Endothelial cell of umbilical vein (primary cell): Measurements from ENCODE around the gene CCN6. TPM values are rescaled to one million over a fixed set of nuclear protein-coding genes. Genes with fewer than 3 reads are reported as not detected.

Source experiments
- BruUV-seq: library from RNA; stranded (reverse); fragments of 400-500 nt; replicated peaks from 2 replicates; lab custom pipeline; 2021; lab: Mats Ljungman, UMichigan
- CTCF ChIA-PET: fragments of 300-600, 350-600 bp; sonication (Branson Sonifier 250); formaldehyde crosslinking; loops from one replicate; lab custom pipeline; 2021; ENCODE audit warnings: antibody characterized with exemption, inconsistent platforms; lab: Charles Lee
- POLR2A ChIA-PET: fragments of 300-600, 350-600 bp; sonication (Branson Sonifier 250); formaldehyde crosslinking; loops from one replicate; lab custom pipeline; 2021; ENCODE audit warnings: antibody characterized with exemption, inconsistent platforms; lab: Charles Lee
- DNase-seq: peaks from one replicate; pipeline ENCODE4 v3.0.0-alpha.2; 2011; ENCODE audit warnings: low read depth, low spot score
- FAIRE-seq: peaks from 2 replicates; lab custom pipeline; 2011; peaks lifted over from hg19 to GRCh38; lab: Jason Lieb, UNC
- H2AFZ ChIP-seq: 2 replicates; pipeline ENCODE4 v1.6.0; 2012; ENCODE audit warnings: low read depth, low read length, control low read depth, inconsistent platforms
- H3K27ac ChIP-seq: 2 replicates; pipeline ENCODE4 v1.5.1; 2011; ENCODE audit warnings: low read depth, mild to moderate bottlenecking, control low read depth, low read length, moderate library complexity; ENCODE audit not compliant: insufficient read depth
- H3K27me3 ChIP-seq, 2 experiments: 2 replicates each; pipeline versions ENCODE4 v1.6.0 to v1.6.1; 2011; ENCODE audit warnings: low read length in 2 of 2, mixed read lengths in 1 of 2; ENCODE audit not compliant: control insufficient read depth in 2 of 2, insufficient read depth in 2 of 2
- H3K36me3 ChIP-seq, 2 experiments: 2 replicates in 1 of 2; 3 replicates in 1 of 2; pipeline ENCODE4 v1.5.1; 2011; ENCODE audit warnings: low read length in 2 of 2, mild to moderate bottlenecking in 1 of 2, moderate library complexity in 1 of 2; ENCODE audit not compliant: control insufficient read depth in 2 of 2, insufficient read depth in 2 of 2; ENCODE audit errors: extremely low read depth in 1 of 2
- H3K4me1 ChIP-seq: 3 replicates; pipeline ENCODE4 v1.5.1; 2011; ENCODE audit warnings: mild to moderate bottlenecking, low read length; ENCODE audit not compliant: control insufficient read depth, insufficient read depth; ENCODE audit errors: extremely low read depth
- H3K4me2 ChIP-seq: 2 replicates; pipeline ENCODE4 v1.6.1; 2011; ENCODE audit warnings: low read length, control low read depth, mixed read lengths; ENCODE audit not compliant: insufficient read depth
- H3K4me3 ChIP-seq, 3 experiments: fragments of 200-600 bp in 1 of 3; sonication (generic), shearing (Covaris generic) in 1 of 3; replicated peaks in 1 of 3; 2 replicates each; pipeline ENCODE4 v1.5.1; 2011 to 2016; ENCODE audit warnings: control low read depth in 3 of 3, low read length in 3 of 3, mild to moderate bottlenecking in 2 of 3, inconsistent platforms in 1 of 3, low read depth in 1 of 3, moderate library complexity in 1 of 3; ENCODE audit not compliant: insufficient read depth in 1 of 3
- H3K79me2 ChIP-seq: 2 replicates; pipeline ENCODE4 v1.6.0; 2012; ENCODE audit warnings: low read length, inconsistent platforms; ENCODE audit not compliant: control insufficient read depth, insufficient read depth
- H3K9ac ChIP-seq: replicated peaks from 2 replicates; pipeline ENCODE3; 2011; ENCODE audit warnings: low read length, control low read depth; ENCODE audit not compliant: insufficient read depth; ENCODE audit errors: extremely low read depth
- H3K9me1 ChIP-seq: replicated peaks from 3 replicates; pipeline ENCODE4 v1.6.0; 2011; ENCODE audit warnings: mild to moderate bottlenecking, low read length; ENCODE audit not compliant: control insufficient read depth, insufficient read depth; ENCODE audit errors: extremely low read depth
- H3K9me3 ChIP-seq: replicated peaks from 2 replicates; pipeline ENCODE4 v1.5.1; 2012; ENCODE audit warnings: low read length, inconsistent platforms; ENCODE audit not compliant: control insufficient read depth, insufficient read depth
- H4K20me1 ChIP-seq: replicated peaks from 2 replicates; pipeline ENCODE3; 2011; ENCODE audit warnings: mild to moderate bottlenecking, low read length; ENCODE audit not compliant: control insufficient read depth, insufficient read depth; ENCODE audit errors: extremely low read depth
- CTCF ChIP-seq, 2 donors: IDR thresholded peaks; 1 replicate in 1 of 2; 2 replicates in 1 of 2; pipeline ENCODE4 v1.5.1; 2011; ENCODE audit warnings: low read length in 2 of 2, mild to moderate bottlenecking in 2 of 2, moderate library complexity in 2 of 2, control low read depth in 1 of 2, inconsistent platforms in 1 of 2, low read depth in 1 of 2; ENCODE audit not compliant: insufficient read depth in 1 of 2; ENCODE audit errors: extremely low read depth in 1 of 2
- EZH2 ChIP-seq: IDR thresholded peaks from 2 replicates; pipeline ENCODE4 v1.6.1; 2012; ENCODE audit warnings: borderline replicate concordance, low read depth, mild to moderate bottlenecking, moderate library complexity, low read length, inconsistent platforms; ENCODE audit not compliant: severe bottlenecking
- FOS ChIP-seq: IDR thresholded peaks from 2 replicates; pipeline ENCODE4 v1.6.1; 2011; ENCODE audit warnings: mild to moderate bottlenecking, low read length, moderate library complexity, borderline replicate concordance; ENCODE audit not compliant: insufficient read depth
- GATA2 ChIP-seq: IDR thresholded peaks from 2 replicates; pipeline ENCODE4 v1.7.0; 2011; ENCODE audit warnings: low read depth, mild to moderate bottlenecking, moderate library complexity, mixed read lengths, low read length; ENCODE audit not compliant: insufficient read length, insufficient read depth
- JUN ChIP-seq: IDR thresholded peaks from 2 replicates; pipeline ENCODE4 v1.6.1; 2011; ENCODE audit warnings: borderline replicate concordance, low read depth; ENCODE audit not compliant: insufficient read length, insufficient read depth
- MAX ChIP-seq: IDR thresholded peaks from 2 replicates; pipeline ENCODE4 v1.6.1; 2011; ENCODE audit not compliant: insufficient read depth, insufficient read length
- MYC ChIP-seq: IDR thresholded peaks from one replicate; pipeline ENCODE4 v1.6.1; 2011; ENCODE audit warnings: mild to moderate bottlenecking, low read depth, low read length
- POLR2A ChIP-seq: IDR thresholded peaks from 2 replicates; pipeline ENCODE4 v1.6.1; 2012; ENCODE audit warnings: low read depth, mild to moderate bottlenecking, control low read depth, low read length
- POLR2AphosphoS5 ChIP-seq: IDR thresholded peaks from 2 replicates; pipeline ENCODE4 v1.6.1; 2012; ENCODE audit warnings: low read depth, mild to moderate bottlenecking, control low read depth, low read length, moderate library complexity; ENCODE audit not compliant: insufficient read depth
- dilution Hi-C: fragments of 300-500 bp; cut with MboI; formaldehyde crosslinking; loops from one replicate; pipeline ENCODE4 v1.15.0; 2019; ENCODE audit warnings: low sequenced_read_pairs; ENCODE audit not compliant: extremely low pct_ligation_motif_present
- intact Hi-C: fragments of 100-400 bp; cut with micrococcal nuclease; formaldehyde crosslinking; loops from one replicate; pipeline ENCODE4 v1.10.0; 2022
- polyA plus RNA-seq, 4 experiments: library from polyadenylated mRNA; depleted of rRNA in 3 of 4; stranded (reverse) in 3 of 4; unstranded in 1 of 4; fragments of >200 nt; gene quantifications; 2 replicates each; pipeline versions ENCODE4 v1.2.1 to v1.2.3, GENCODE V29; 2011 to 2012; ENCODE audit warnings: missing spikeins in 1 of 4
- total RNA-seq: library from RNA; stranded (reverse); gene quantifications from 2 replicates; pipeline ENCODE4 v1.2.3, GENCODE V29; 2021

Gene CCN6
- total and polyA plus RNA-seq, 2 donors (not counting 3 experiments of a cell fraction or from before 2014, with no cell fraction given) = not detected

- ChIA-PET POLR2A (no interaction called here), CTCF (interaction anchor here (0.8 to 2.2 kb wide), 9 partner anchors 10 to 297 kb away, joined by 3 to 14 read pairs (median 3); no protein-coding TSS in a partner anchor)
- H3K27ac ChIP-seq = no peak overlapping the region
- H3K9me3 ChIP-seq = no peaks in the 10 kb centered on the region
- no peaks in the 10 kb centered on the region for H4K20me1 ChIP-seq
- H3K9ac ChIP-seq = no peak overlapping the region
- FAIRE-seq (no peak), DNase-seq (no peak)
- H3K4me3 ChIP-seq = no peak overlapping the region
- no peaks in the 10 kb centered on the region for H3K9me1 ChIP-seq
- H3K36me3 ChIP-seq = no peaks in the 10 kb centered on the region
- no peak overlapping the region for H3K4me2 ChIP-seq
- no TSS peak for BruUV-seq
- dilution Hi-C loops (no loop called here), intact Hi-C loops (no loop called here)
- H3K4me1 ChIP-seq = peaks cover 7% of the 10 kb centered on the region
- no peaks in the 10 kb centered on the region for H3K79me2 ChIP-seq
- no peaks in the 10 kb centered on the region for H3K27me3 ChIP-seq
- TF ChIP-seq POLR2AphosphoS5 (no peak), FOS (no peak), POLR2A (no peak), GATA2 (no peak), EZH2 (no peak), MYC (no peak), MAX (no peak), CTCF (IDR thresholded peaks at IDR 0.05; ENCODE audit: extremely low read depth in 1 of 2, insufficient read depth in 1 of 2, low read depth in 1 of 2, low read length in 2 of 2) (no peak), JUN (no peak)
- no peak overlapping the region for H2AFZ ChIP-seq
Measured at GRCh38 chr6:112007254-112007653, 46.6 kb upstream of the CCN6 start.
